ENCODE measurements around the gene L3MBTL3. TPM values are rescaled to one million over a fixed set of nuclear protein-coding genes. Genes with fewer than 3 reads are reported as not detected.
"Not testable (repeated sequence)": the region's sequence is repeated elsewhere in the genome, so short reads cannot be mapped to it uniquely, and the experiment has no call there.

L3MBTL3 gene
- total RNA-seq, 1 donor from 2014 or later, result 11.8 TPM

- no peak for TF ChIP-seq CTCF (IDR thresholded peaks at IDR 0.05)
- no peaks in the 10 kb centered on the region for H3K4me1 ChIP-seq
- intact Hi-C loops (cut with DNase I), result no loop called here
- DNase-seq (no peak), ATAC-seq (no peak)
- no peak overlapping the region for H3K4me3 ChIP-seq
- H3K27me3 ChIP-seq (ENCODE audit: low read depth), result no peaks in the 10 kb centered on the region
- H3K27ac ChIP-seq, result no peak overlapping the region
- H3K36me3 ChIP-seq, result no peaks in the 10 kb centered on the region
- peaks cover 4% of the 10 kb centered on the region for H3K9me3 ChIP-seq
Measured at GRCh38 chr6:130113201-130113710, 94.9 kb downstream of the L3MBTL3 start.

- DNase-seq, result no peak
- H3K27ac ChIP-seq, result no peak overlapping the region
- TF ChIP-seq CTCF (IDR thresholded peaks at IDR 0.05), result no peak
- H3K27me3 ChIP-seq (ENCODE audit: low read depth), result no peaks in the 10 kb centered on the region
- intact Hi-C loops (cut with DNase I), result no loop called here
- ATAC-seq, result no peak
- no peaks in the 10 kb centered on the region for H3K4me1 ChIP-seq
- H3K36me3 ChIP-seq, result no peaks in the 10 kb centered on the region
- H3K4me3 ChIP-seq, result no peak overlapping the region
- H3K9me3 ChIP-seq, result peaks cover under 1% of the 10 kb centered on the region
Measured at GRCh38 chr6:130115036-130115435, 96.7 kb downstream of the L3MBTL3 start.

DNA sequence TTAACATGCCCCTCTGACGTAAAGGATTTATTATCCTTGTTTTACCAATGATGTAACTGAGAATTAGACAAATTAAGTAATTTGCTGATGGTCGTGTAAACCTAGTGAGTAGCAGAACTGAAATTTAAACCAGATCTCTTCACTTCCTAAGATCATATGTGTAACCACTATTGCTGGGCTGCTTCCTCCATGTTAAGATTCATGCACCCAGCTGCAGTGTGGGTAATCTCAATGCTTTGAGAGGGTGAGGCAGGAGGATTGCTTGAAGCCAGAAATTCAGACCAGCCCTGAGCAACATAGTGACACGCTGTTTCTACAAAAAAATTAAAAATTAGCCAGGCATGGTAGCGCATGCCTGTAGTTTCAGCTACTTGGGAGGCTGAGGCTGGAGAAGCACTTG is 97.9 kb downstream of the L3MBTL3 start:
- Histone ChIP-seq H3K9me3 (no peaks in the 10 kb centered on the region), H3K4me3 (no peak overlapping the region), H3K27me3 (ENCODE audit: low read depth) (no peaks in the 10 kb centered on the region), H3K4me1 (no peaks in the 10 kb centered on the region), H3K36me3 (no peaks in the 10 kb centered on the region), H3K27ac (no peak overlapping the region)
- ATAC-seq (no peak), DNase-seq (no peak)
- intact Hi-C loops (cut with DNase I), result no loop called here
- TF ChIP-seq CTCF (IDR thresholded peaks at IDR 0.05), result no peak

- not testable (repeated sequence) for ATAC-seq, H3K4me1 ChIP-seq
Measured at GRCh38 chr6:130117187-130117701, 98.9 kb downstream of the L3MBTL3 start.

GRCh38 chr6:130118236-130118635 is 99.9 kb downstream of the L3MBTL3 start:
- no peak overlapping the region for H3K4me3 ChIP-seq
- intact Hi-C loops (cut with DNase I), result no loop called here
- no peak for TF ChIP-seq CTCF (IDR thresholded peaks at IDR 0.05)
- no peaks in the 10 kb centered on the region for H3K36me3 ChIP-seq
- DNase-seq (no peak), ATAC-seq (no peak)
- H3K27me3 ChIP-seq (ENCODE audit: low read depth), result no peaks in the 10 kb centered on the region
- H3K4me1 ChIP-seq, result no peaks in the 10 kb centered on the region
- H3K27ac ChIP-seq, result no peak overlapping the region
- no peaks in the 10 kb centered on the region for H3K9me3 ChIP-seq

More at GRCh38 chr6:130117187-130117701, 98.9 kb downstream of the L3MBTL3 start:
- H3K27ac ChIP-seq; H3K4me3 ChIP-seq; DNase-seq; H3K27me3 ChIP-seq (ENCODE audit: low read depth); intact Hi-C loops (cut with DNase I); H3K9me3 ChIP-seq; H3K36me3 ChIP-seq: not testable (repeated sequence)

- Histone ChIP-seq H3K9me3 (no peaks in the 10 kb centered on the region), H3K36me3 (no peaks in the 10 kb centered on the region), H3K4me3 (no peak overlapping the region), H3K27me3 (ENCODE audit: low read depth) (no peaks in the 10 kb centered on the region), H3K27ac (no peak overlapping the region), H3K4me1 (no peaks in the 10 kb centered on the region)
- no peak for DNase-seq
- no peak for ATAC-seq
- no peak for TF ChIP-seq CTCF (IDR thresholded peaks at IDR 0.05)
- intact Hi-C loops (cut with DNase I), result no loop called here
Measured at GRCh38 chr6:130119211-130119610, 100.8 kb downstream of the L3MBTL3 start.

Data from lower lobe of right lung (tissue), 2 donors.